ENCODE results near the gene ABHD2. TPM values are rescaled to one million over a fixed set of nuclear protein-coding genes. Genes with fewer than 3 reads are reported as not detected.

ABHD2 gene
- total and polyA plus RNA-seq, 9 of the 15 experiments (the other 6 are each of a cell fraction or from before 2014, with no cell fraction given), result 16.9 to 99.8 (median 47.5) TPM

- no TSS peak for BruUV-seq (replicated peaks)
- H4K20me1 ChIP-seq (replicated peaks; ENCODE audit: control insufficient read depth, insufficient read depth, low read length), result no peaks in the 10 kb centered on the region
- H3K4me3 ChIP-seq, result no peak overlapping the region
- ATAC-seq (no peak), FAIRE-seq (no peak), DNase-seq (ENCODE audit: extremely low read depth in 1 of 4, low spot score in 3 of 4) (no peak)
- H3K27ac ChIP-seq (ENCODE audit: extremely low read depth, low read depth, low read length), result no peak overlapping the region
- intact Hi-C loops (cut with micrococcal nuclease) (no loop called here), in situ Hi-C loops (cut with MboI) (no loop called here)
- CTCF ChIA-PET (ENCODE audit: low intra/inter-chr PET ratio), result no interaction called here
- no peak overlapping the region for H2AFZ ChIP-seq (ENCODE audit: low read depth, low read length)
- peaks cover 23 to 52% of the 10 kb centered on the region in 2 experiments for H3K4me1 ChIP-seq (replicated peaks in 1 of 2; ENCODE audit: control insufficient read depth in 2 of 2, insufficient read depth in 2 of 2, low read length in 2 of 2)
- POLR2A ChIA-PET, result interaction anchor here (0.6 to 10.0 kb wide), 7 partner anchors 8 to 39 kb away, joined by 3 to 62 read pairs (median 4); partner anchors contain the start of gene ABHD2
- no peak overlapping the region for H3K9ac ChIP-seq (ENCODE audit: insufficient read depth in 1 of 2, low read depth in 2 of 2, low read length in 2 of 2)
- no peaks in the 10 kb centered on the region for H3K9me3 ChIP-seq (replicated peaks; ENCODE audit: control insufficient read depth, insufficient read depth, low read depth, low read length)
- no peak overlapping the region for H3K4me2 ChIP-seq (ENCODE audit: insufficient read depth, low read length)
- peaks cover 58% of the 10 kb centered on the region for H3K36me3 ChIP-seq (ENCODE audit: control insufficient read depth, insufficient read depth, low read length)
- H3K9me1 ChIP-seq (ENCODE audit: control insufficient read depth, insufficient read depth, low read length), result no peaks in the 10 kb centered on the region
- WGBS (ENCODE audit: insufficient coverage, low coverage, missing lambda C conversion rate), result 72% methylated on average over 5 of the region's 5 CpGs
- peaks cover 98% of the 10 kb centered on the region for H3K79me2 ChIP-seq (ENCODE audit: control insufficient read depth, insufficient read depth, low read length)
- TF ChIP-seq MCM2 (IDR thresholded peaks at IDR 0.05; ENCODE audit: low read depth), result no peak
- TF ChIP-seq DDX20 (tag; IDR thresholded peaks at IDR 0.05; ENCODE audit: low read depth), result no peak
- peak; percentile 75 for TF ChIP-seq ZFP36 (IDR thresholded peaks at IDR 0.05; ENCODE audit: low read depth, low read length, partially characterized antibody)
- TF ChIP-seq TBP (optimal IDR thresholded peaks at IDR 0.05; ENCODE audit: low read depth, low read length), result no peak
- no peak for TF ChIP-seq KLF6 (CRISPR knock-in tag; IDR thresholded peaks at IDR 0.05; ENCODE audit: borderline replicate concordance)
- TF ChIP-seq ZBTB40 (IDR thresholded peaks at IDR 0.05), result peak; percentile 68
- TF ChIP-seq ZBTB40 (CRISPR knock-in tag; IDR thresholded peaks at IDR 0.05), result no peak
- TF ChIP-seq NFXL1 (CRISPR knock-in tag; IDR thresholded peaks at IDR 0.05), result no peak
- H3K27me3 ChIP-seq (ENCODE audit: control insufficient read depth in 2 of 2, insufficient read depth in 2 of 2, low read length in 2 of 2), result no peaks in the 10 kb centered on the region
Measured at GRCh38 chr15:89096664-89097063, 8.4 kb downstream of the ABHD2 start.
